SK-N-SH treated with all-trans-retinoic acid at 6 μM for 48 hours (cell line): ENCODE measurements around the gene UBXN10.

Experiments used
- BACH2 ChIP-seq: fragments of 250-450 bp; sonication (Bioruptor Pico); IDR thresholded peaks from 2 replicates; pipeline ENCODE4 v1.9.0; 2021; ENCODE audit warnings: mild to moderate bottlenecking, borderline replicate concordance
- GLIS3 ChIP-seq: fragments of 250-450 bp; sonication (Bioruptor Pico); IDR thresholded peaks from 2 replicates; pipeline ENCODE4 v1.5.0; 2020; ENCODE audit warnings: mild to moderate bottlenecking, moderate library complexity
- RARB ChIP-seq: fragments of 250-450 bp; sonication (Bioruptor Pico); IDR thresholded peaks from 2 replicates; pipeline ENCODE4 v1.8.0; 2021; ENCODE audit warnings: mild to moderate bottlenecking, moderate library complexity
- TCF4 ChIP-seq: fragments of 250-450 bp; sonication (Bioruptor Pico); IDR thresholded peaks from 2 replicates; pipeline ENCODE4 v1.8.0; 2021; ENCODE audit warnings: mild to moderate bottlenecking, moderate library complexity, borderline replicate concordance
- ZNF565 ChIP-seq: fragments of 450-650 bp; formaldehyde crosslinking; conservative IDR thresholded peaks from 2 replicates; pipeline ENCODE4 v1.5.0; 2020; ENCODE audit warnings: low read depth, mild to moderate bottlenecking, moderate library complexity
- TF ChIP-seq, protein P1 (sequence below): fragments of 250-450 bp; sonication (Bioruptor Pico); IDR thresholded peaks from 2 replicates; pipeline ENCODE4 v1.5.1; 2021; ENCODE audit warnings: mild to moderate bottlenecking, moderate library complexity
- TF ChIP-seq, protein P2 (sequence below): fragments of 250-450 bp; sonication (Bioruptor Pico); IDR thresholded peaks from 2 replicates; pipeline ENCODE4 v1.8.0; 2020; ENCODE audit warnings: mild to moderate bottlenecking, moderate library complexity, borderline replicate concordance
- TF ChIP-seq, protein P3 (sequence below): fragments of 250-450 bp; sonication (Bioruptor Pico); IDR thresholded peaks from 2 replicates; pipeline ENCODE4 v1.8.0; 2021; ENCODE audit warnings: low read depth, mild to moderate bottlenecking, moderate library complexity, borderline replicate concordance

DNA sequence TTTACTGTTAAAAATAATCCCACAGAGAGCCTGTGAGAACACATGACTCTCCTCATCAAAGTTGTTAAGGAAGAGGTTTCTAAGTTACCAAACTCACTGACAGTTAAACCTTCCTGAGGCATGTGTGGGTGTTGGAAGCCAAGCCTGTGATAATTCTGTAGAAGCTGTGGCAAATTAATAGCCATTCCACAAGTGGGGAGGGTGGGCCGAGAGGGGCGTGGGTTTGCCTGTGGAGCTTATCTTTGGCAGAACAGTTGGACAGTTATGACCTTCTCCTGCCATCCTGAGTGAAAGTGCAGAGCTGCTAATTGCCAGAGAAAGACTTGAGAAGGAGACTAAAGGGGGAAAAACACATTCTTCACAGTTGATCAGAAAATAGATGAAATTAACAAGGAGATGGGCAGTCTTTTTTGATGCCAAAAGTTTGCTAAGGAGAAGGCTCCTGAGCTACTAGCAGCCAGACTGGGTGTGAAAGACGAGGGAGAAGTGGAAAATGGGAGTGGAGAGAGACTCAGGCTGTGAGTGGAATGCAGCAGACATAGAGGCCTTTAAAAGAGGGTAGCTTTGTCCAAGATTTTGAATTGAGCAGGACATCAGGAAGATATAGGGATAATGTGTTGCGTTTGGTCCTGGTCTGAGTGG, 2.0 kb downstream of the UBXN10 start:
- no peak for TF ChIP-seq TCF4 (CRISPR knock-in tag)
- no peak for TF ChIP-seq ZNF565 (CRISPR knock-in tag)
- no peak for TF ChIP-seq RARB (CRISPR knock-in tag)
- TF ChIP-seq BACH2 (CRISPR knock-in tag), result no peak
- TF ChIP-seq, protein P1, sequence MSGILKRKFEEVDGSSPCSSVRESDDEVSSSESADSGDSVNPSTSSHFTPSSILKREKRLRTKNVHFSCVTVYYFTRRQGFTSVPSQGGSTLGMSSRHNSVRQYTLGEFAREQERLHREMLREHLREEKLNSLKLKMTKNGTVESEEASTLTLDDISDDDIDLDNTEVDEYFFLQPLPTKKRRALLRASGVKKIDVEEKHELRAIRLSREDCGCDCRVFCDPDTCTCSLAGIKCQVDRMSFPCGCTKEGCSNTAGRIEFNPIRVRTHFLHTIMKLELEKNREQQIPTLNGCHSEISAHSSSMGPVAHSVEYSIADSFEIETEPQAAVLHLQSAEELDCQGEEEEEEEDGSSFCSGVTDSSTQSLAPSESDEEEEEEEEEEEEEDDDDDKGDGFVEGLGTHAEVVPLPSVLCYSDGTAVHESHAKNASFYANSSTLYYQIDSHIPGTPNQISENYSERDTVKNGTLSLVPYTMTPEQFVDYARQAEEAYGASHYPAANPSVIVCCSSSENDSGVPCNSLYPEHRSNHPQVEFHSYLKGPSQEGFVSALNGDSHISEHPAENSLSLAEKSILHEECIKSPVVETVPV, result no peak
- TF ChIP-seq, protein P2, sequence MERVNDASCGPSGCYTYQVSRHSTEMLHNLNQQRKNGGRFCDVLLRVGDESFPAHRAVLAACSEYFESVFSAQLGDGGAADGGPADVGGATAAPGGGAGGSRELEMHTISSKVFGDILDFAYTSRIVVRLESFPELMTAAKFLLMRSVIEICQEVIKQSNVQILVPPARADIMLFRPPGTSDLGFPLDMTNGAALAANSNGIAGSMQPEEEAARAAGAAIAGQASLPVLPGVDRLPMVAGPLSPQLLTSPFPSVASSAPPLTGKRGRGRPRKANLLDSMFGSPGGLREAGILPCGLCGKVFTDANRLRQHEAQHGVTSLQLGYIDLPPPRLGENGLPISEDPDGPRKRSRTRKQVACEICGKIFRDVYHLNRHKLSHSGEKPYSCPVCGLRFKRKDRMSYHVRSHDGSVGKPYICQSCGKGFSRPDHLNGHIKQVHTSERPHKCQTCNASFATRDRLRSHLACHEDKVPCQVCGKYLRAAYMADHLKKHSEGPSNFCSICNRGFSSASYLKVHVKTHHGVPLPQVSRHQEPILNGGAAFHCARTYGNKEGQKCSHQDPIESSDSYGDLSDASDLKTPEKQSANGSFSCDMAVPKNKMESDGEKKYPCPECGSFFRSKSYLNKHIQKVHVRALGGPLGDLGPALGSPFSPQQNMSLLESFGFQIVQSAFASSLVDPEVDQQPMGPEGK (CRISPR knock-in tag), result no peak
- TF ChIP-seq, protein P3, sequence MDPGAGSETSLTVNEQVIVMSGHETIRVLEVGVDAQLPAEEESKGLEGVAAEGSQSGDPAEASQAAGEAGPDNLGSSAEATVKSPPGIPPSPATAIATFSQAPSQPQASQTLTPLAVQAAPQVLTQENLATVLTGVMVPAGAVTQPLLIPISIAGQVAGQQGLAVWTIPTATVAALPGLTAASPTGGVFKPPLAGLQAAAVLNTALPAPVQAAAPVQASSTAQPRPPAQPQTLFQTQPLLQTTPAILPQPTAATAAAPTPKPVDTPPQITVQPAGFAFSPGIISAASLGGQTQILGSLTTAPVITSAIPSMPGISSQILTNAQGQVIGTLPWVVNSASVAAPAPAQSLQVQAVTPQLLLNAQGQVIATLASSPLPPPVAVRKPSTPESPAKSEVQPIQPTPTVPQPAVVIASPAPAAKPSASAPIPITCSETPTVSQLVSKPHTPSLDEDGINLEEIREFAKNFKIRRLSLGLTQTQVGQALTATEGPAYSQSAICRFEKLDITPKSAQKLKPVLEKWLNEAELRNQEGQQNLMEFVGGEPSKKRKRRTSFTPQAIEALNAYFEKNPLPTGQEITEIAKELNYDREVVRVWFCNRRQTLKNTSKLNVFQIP (CRISPR knock-in tag), result no peak
- TF ChIP-seq GLIS3 (CRISPR knock-in tag), result no peak
